ENCODE data around the gene MMD.
"Not testable (repeated sequence)": the region's sequence is repeated elsewhere in the genome, so short reads cannot be mapped to it uniquely, and the experiment has no call there.

Gene MMD

DNA sequence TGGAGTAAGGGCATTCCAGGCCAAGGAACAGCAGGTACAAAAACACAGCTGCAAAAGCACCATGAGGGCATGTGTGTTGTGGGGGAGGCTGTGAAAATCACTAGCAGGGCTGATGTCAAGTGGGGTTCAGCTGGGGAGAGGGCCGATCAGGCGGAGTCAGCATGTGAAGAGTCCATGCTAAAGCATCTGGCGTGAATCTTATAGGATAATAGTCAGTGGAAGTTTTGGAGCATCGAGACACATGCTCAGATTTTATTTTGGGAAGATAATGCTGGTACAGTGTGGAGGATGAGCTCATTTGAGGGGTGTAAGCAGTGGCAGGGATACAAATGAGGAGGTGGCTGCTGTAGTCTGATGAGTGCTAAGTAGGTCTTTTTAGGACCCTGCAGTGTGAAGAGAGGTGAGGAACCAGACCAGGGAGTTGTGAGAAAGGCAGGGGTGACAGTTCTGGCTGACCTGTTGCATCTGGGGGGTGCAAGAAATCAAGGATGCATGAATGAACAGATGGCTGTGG lies 30.3 kb downstream of the MMD start:
- Histone ChIP-seq H3K4me1 (ENCODE audit: control insufficient read depth, insufficient read depth, low read length) (no peaks in the 10 kb centered on the region), H3K27me3 (ENCODE audit: control insufficient read depth, insufficient read depth, low read length) (no peaks in the 10 kb centered on the region), H3K27ac (ENCODE audit: low read length) (no peak overlapping the region), H3K9me3 (ENCODE audit: control insufficient read depth, insufficient read depth, low read length) (no peaks in the 10 kb centered on the region), H3K36me3 (ENCODE audit: control insufficient read depth, insufficient read depth, low read length) (no peaks in the 10 kb centered on the region), H3K4me3 (ENCODE audit: low read length) (no peak overlapping the region)
- no CpG with 5 or more reads among the region's 4 CpGs for WGBS (ENCODE audit: insufficient coverage, insufficient read length)
- DNase-seq (ENCODE audit: low read depth, low spot score) = no peak

DNA sequence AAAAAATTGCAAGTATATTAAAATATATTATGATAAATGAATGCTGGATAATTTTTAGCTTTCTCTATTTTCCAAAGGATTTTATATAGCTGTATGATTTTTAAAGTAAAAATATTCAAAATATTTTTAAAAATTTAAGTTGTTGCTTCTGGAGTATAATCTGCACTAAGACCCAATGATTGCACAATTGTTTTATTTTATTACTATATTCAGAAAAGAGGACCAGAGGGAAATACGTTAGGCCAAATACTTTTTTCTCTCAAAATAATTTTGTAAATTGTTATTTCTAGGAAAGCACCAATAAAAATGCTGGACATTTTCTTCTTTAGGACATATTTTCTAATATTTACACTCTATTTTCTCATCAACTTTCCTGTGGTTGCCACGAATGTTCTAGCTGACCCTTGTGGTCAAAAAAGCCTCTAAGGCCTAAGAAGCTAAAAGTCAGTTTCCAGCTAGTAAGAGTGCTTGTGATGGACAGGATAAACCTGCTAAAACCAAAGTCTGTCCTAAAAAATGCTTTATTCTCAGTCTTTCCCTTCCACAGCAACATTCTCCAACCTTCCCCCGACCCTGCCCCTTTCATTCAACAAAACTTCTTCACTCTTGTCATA lies 31.2 kb downstream of the MMD start:
- no peaks in the 10 kb centered on the region for H3K9me3 ChIP-seq (ENCODE audit: control insufficient read depth, insufficient read depth, low read length)
- H3K36me3 ChIP-seq (ENCODE audit: control insufficient read depth, insufficient read depth, low read length) = no peaks in the 10 kb centered on the region
- no peak overlapping the region for H3K4me3 ChIP-seq (ENCODE audit: low read length)
- H3K4me1 ChIP-seq (ENCODE audit: control insufficient read depth, insufficient read depth, low read length) = no peaks in the 10 kb centered on the region
- no peak for DNase-seq (ENCODE audit: low read depth, low spot score)
- H3K27ac ChIP-seq (ENCODE audit: low read length) = no peak overlapping the region
- no CpG with 5 or more reads among the region's 3 CpGs for WGBS (ENCODE audit: insufficient coverage, insufficient read length)
- no peaks in the 10 kb centered on the region for H3K27me3 ChIP-seq (ENCODE audit: control insufficient read depth, insufficient read depth, low read length)

DNA sequence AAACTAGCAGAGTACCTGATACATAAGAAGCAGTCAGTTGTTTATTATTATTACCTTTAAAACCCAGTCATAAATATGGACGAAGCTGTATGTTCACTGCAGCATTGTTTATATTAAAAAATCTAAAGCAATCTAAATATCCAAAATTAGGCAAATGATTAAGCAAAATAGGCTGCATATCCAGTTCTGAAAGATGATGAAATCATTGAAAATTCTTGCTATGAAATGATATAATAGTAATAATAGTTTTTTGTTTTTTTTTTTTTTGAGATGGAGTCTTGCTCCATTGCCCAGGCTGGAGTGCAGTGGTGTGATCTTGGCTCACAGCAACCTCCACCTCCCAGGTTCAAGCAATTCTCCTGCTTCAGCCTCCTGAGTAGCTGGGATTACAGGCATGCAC lies 31.9 kb downstream of the MMD start:
- not testable (repeated sequence) for H3K36me3 ChIP-seq (ENCODE audit: control insufficient read depth, insufficient read depth, low read length); H3K9me3 ChIP-seq (ENCODE audit: control insufficient read depth, insufficient read depth, low read length); H3K27ac ChIP-seq (ENCODE audit: low read length); H3K4me1 ChIP-seq (ENCODE audit: control insufficient read depth, insufficient read depth, low read length); H3K27me3 ChIP-seq (ENCODE audit: control insufficient read depth, insufficient read depth, low read length); DNase-seq (ENCODE audit: low read depth, low spot score); H3K4me3 ChIP-seq (ENCODE audit: low read length)
- WGBS (ENCODE audit: insufficient coverage, insufficient read length) = no CpG with 5 or more reads among the region's 1 CpG

- no CpG with 5 or more reads among the region's 3 CpGs for WGBS (ENCODE audit: insufficient coverage, insufficient read length)
- no peak overlapping the region for H3K27ac ChIP-seq (ENCODE audit: low read length)
- no peaks in the 10 kb centered on the region for H3K27me3 ChIP-seq (ENCODE audit: control insufficient read depth, insufficient read depth, low read length)
- no peak overlapping the region for H3K4me3 ChIP-seq (ENCODE audit: low read length)
- DNase-seq (ENCODE audit: low read depth, low spot score) = no peak
- no peaks in the 10 kb centered on the region for H3K9me3 ChIP-seq (ENCODE audit: control insufficient read depth, insufficient read depth, low read length)
- no peaks in the 10 kb centered on the region for H3K4me1 ChIP-seq (ENCODE audit: control insufficient read depth, insufficient read depth, low read length)
- H3K36me3 ChIP-seq (ENCODE audit: control insufficient read depth, insufficient read depth, low read length) = no peaks in the 10 kb centered on the region
Measured at GRCh38 chr17:55388842-55389241, 32.8 kb downstream of the MMD start.

DNA sequence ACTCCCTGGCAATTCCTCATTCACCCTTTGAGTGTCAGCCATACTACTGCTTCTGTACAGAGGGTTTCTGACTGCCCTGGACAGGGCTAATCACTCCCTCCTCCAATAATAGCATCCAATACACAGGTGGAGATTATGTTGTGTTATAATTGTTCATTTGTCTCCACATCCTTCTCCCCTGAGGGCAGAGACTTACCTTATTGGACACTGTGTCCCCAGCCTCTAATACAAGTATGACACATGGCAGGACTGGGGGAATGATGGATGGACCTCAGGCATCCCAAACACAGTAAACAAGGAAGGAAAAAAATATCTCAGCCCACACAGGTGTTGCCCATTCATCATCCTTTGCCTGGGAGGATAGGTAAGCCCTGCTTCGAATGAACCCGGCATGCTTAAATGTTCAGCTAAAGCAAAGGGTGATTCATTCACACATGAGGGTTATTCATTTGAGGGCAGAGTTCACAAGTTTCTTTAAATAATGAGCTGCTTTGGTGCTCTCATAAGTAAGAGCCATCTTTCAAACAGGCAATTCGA lies 34.8 kb downstream of the MMD start:
- H3K4me3 ChIP-seq (ENCODE audit: low read length) = no peak overlapping the region
- no peaks in the 10 kb centered on the region for H3K27me3 ChIP-seq (ENCODE audit: control insufficient read depth, insufficient read depth, low read length)
- no CpG with 5 or more reads among the region's 3 CpGs for WGBS (ENCODE audit: insufficient coverage, insufficient read length)
- no peaks in the 10 kb centered on the region for H3K36me3 ChIP-seq (ENCODE audit: control insufficient read depth, insufficient read depth, low read length)
- no peaks in the 10 kb centered on the region for H3K4me1 ChIP-seq (ENCODE audit: control insufficient read depth, insufficient read depth, low read length)
- H3K9me3 ChIP-seq (ENCODE audit: control insufficient read depth, insufficient read depth, low read length) = no peaks in the 10 kb centered on the region
- no peak for DNase-seq (ENCODE audit: low read depth, low spot score)
- no peak overlapping the region for H3K27ac ChIP-seq (ENCODE audit: low read length)

DNA sequence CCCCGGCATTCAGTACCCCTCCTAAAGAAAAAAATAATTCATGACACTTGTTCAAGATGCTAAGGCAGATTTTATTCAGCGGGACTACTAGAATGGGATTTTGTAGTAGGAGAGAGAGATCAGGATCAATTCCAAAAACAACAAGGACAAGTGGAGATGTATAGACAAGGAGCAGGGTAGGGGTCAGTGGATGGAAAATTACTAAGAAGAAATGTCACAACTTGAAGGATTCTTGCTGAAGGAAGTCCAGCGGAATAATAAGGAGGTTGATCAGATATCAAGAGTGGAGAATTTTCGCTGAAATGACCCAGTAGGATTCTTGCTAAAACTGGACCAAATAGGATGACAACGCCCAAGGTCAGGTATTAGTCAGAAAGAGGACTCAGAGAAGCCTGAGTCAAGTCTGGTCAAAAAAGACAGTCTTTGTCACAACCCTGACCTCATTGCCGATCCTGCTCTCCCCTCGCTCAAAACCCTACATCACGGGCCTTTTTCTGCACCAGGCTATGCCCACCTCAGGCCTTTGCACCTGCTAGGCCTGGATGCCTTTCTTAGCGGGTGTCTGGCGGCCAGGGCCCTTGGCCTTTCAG lies 36.9 kb downstream of the MMD start:
- no peaks in the 10 kb centered on the region for H3K4me1 ChIP-seq (ENCODE audit: control insufficient read depth, insufficient read depth, low read length)
- H3K27ac ChIP-seq (ENCODE audit: low read length) = no peak overlapping the region
- DNase-seq (ENCODE audit: low read depth, low spot score) = no peak
- H3K27me3 ChIP-seq (ENCODE audit: control insufficient read depth, insufficient read depth, low read length) = no peaks in the 10 kb centered on the region
- H3K9me3 ChIP-seq (ENCODE audit: control insufficient read depth, insufficient read depth, low read length) = no peaks in the 10 kb centered on the region
- WGBS (ENCODE audit: insufficient coverage, insufficient read length) = no CpG with 5 or more reads among the region's 10 CpGs
- H3K36me3 ChIP-seq (ENCODE audit: control insufficient read depth, insufficient read depth, low read length) = no peaks in the 10 kb centered on the region
- H3K4me3 ChIP-seq (ENCODE audit: low read length) = no peak overlapping the region

DNA sequence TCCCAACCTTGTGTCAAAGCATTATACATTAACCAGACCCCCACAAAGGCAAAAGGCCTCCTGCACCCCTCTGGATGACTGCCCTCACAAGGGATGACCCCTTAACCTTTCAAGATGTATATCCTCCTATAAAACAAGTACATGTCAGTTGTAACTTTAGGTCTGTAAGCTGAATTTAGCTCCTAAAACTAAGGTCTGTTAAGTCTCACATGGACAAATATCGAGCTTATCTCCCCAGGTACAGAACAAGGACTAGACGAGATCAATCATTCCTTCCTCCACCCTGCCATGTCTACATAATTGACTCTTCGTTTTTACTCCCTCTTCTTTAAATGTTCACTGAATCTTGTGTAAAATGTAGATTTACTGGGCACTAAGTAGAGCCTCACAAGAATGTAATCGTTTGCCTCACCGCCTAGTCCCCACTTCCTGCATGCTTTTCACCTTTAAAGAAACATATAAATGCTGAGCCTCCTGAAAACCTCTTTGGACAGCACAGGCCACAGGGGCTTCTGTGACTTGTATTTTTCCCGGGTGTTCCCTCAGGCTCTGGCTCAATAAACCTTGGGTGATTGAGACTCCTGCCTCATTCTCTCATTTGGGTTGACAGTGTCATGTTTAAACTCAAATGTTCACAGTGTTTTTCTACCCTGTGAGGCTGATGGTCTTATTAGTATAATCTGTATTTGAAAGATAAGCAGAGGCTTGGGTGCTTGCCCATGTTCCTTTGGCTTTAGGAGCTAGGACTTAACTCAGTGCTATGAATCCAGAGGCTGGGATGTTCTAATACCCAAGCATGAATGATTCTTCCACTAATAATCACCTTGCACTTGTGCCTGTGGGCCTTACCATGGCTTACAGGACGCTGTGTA lies 37.6 kb downstream of the MMD start:
- WGBS (ENCODE audit: insufficient coverage, insufficient read length) = no CpG with 5 or more reads among the region's 7 CpGs
- Histone ChIP-seq H3K27ac (ENCODE audit: low read length) (no peak overlapping the region), H3K9me3 (ENCODE audit: control insufficient read depth, insufficient read depth, low read length) (no peaks in the 10 kb centered on the region), H3K4me3 (ENCODE audit: low read length) (no peak overlapping the region), H3K4me1 (ENCODE audit: control insufficient read depth, insufficient read depth, low read length) (no peaks in the 10 kb centered on the region), H3K36me3 (ENCODE audit: control insufficient read depth, insufficient read depth, low read length) (no peaks in the 10 kb centered on the region), H3K27me3 (ENCODE audit: control insufficient read depth, insufficient read depth, low read length) (no peaks in the 10 kb centered on the region)
- DNase-seq (ENCODE audit: low read depth, low spot score) = no peak

DNA sequence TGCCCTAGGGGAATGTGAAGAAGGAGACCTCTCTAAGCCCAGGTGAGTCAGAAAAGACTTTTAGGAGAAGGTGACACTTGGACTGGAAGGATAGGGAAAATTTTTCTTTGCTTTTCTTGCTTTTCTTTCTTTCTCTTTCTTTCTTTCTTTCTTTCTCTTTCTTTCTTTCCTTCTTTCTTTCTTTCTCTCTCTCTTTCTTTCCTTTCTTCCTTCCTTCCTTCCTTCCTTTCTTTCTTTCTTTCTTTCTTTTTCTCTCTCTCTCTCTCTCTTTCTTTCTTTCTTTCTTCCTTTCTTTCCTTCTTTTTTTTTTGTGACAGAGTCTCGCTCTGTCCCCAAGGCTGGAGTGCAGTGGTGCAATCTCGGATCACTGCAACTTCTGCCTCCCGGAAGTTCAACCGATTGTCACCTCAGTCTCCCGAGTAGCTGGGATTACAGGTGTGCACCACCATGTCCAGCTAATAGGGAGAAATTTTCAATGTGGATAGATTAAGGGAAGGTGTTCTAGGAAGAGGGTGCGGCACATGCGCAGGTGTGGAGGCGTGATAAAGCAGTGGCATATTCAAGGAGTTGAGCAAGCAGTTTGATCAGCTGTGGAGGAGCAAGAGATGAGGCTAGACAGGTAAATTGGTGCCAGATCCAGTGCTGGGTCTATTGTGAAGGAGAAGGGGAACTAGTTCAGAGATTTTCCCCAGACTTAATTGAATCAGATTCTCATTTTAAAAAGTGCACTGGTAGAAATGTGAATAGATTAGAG lies 40.4 kb downstream of the MMD start:
- Histone ChIP-seq H3K27me3 (ENCODE audit: control insufficient read depth, insufficient read depth, low read length) (no peaks in the 10 kb centered on the region), H3K4me1 (ENCODE audit: control insufficient read depth, insufficient read depth, low read length) (no peaks in the 10 kb centered on the region), H3K4me3 (ENCODE audit: low read length) (no peak overlapping the region), H3K9me3 (ENCODE audit: control insufficient read depth, insufficient read depth, low read length) (no peaks in the 10 kb centered on the region), H3K27ac (ENCODE audit: low read length) (no peak overlapping the region), H3K36me3 (ENCODE audit: control insufficient read depth, insufficient read depth, low read length) (no peaks in the 10 kb centered on the region)
- WGBS (ENCODE audit: insufficient coverage, insufficient read length) = no CpG with 5 or more reads among the region's 8 CpGs
- no peak for DNase-seq (ENCODE audit: low read depth, low spot score)

DNA sequence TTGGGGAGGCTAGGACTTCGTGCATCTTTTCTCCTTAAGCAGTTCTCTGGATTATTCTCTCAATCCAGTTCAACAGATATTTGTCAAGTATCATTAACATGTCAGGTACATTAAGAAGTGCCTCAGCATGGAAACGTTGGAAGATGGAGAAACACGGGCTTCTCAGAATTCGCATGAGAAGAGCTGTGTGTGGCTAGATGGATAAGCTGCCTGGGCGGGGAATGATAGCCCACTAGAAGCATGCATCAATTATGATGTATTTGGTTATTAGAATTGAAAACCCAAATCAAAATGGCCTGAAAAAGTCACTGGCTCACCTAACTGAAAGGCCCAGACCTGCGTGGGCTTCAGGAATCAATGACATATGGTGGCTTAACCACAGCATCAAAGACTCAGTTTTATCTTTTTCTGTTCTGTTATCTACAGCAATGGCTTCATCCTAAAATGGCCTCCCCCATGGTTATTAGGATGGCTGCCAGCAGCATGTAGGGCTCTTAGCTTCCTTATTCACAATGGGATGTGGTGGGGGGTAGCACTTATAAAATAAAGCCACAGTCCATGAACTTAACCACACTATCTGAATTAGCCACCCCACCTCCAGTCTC lies 43.9 kb downstream of the MMD start:
- Histone ChIP-seq H3K36me3 (ENCODE audit: control insufficient read depth, insufficient read depth, low read length) (no peaks in the 10 kb centered on the region), H3K9me3 (ENCODE audit: control insufficient read depth, insufficient read depth, low read length) (no peaks in the 10 kb centered on the region), H3K27me3 (ENCODE audit: control insufficient read depth, insufficient read depth, low read length) (no peaks in the 10 kb centered on the region), H3K4me3 (ENCODE audit: low read length) (no peak overlapping the region), H3K4me1 (ENCODE audit: control insufficient read depth, insufficient read depth, low read length) (no peaks in the 10 kb centered on the region), H3K27ac (ENCODE audit: low read length) (no peak overlapping the region)
- no peak for DNase-seq (ENCODE audit: low read depth, low spot score)
- WGBS (ENCODE audit: insufficient coverage, insufficient read length) = no CpG with 5 or more reads among the region's 6 CpGs

- H3K9me3 ChIP-seq (ENCODE audit: control insufficient read depth, insufficient read depth, low read length) = no peaks in the 10 kb centered on the region
- WGBS (ENCODE audit: insufficient coverage, insufficient read length) = no CpG with 5 or more reads among the region's 3 CpGs
- no peak for DNase-seq (ENCODE audit: low read depth, low spot score)
Measured at GRCh38 chr17:55368706-55369105, 52.9 kb downstream of the MMD start.

More at GRCh38 chr17:55368706-55369105, 52.9 kb downstream of the MMD start:
- no peaks in the 10 kb centered on the region for H3K4me1 ChIP-seq (ENCODE audit: control insufficient read depth, insufficient read depth, low read length)
- H3K27ac ChIP-seq (ENCODE audit: low read length) = no peak overlapping the region
- no peak overlapping the region for H3K4me3 ChIP-seq (ENCODE audit: low read length)
- H3K36me3 ChIP-seq (ENCODE audit: control insufficient read depth, insufficient read depth, low read length) = no peaks in the 10 kb centered on the region
- no peaks in the 10 kb centered on the region for H3K27me3 ChIP-seq (ENCODE audit: control insufficient read depth, insufficient read depth, low read length)

All from iPS DF 6.9 (cell line).